Cardiac muscle cell (in vitro differentiated cells and primary cell): ENCODE results near the gene KCTD21. TPM values are rescaled to one million over a fixed set of nuclear protein-coding genes. Genes with fewer than 3 reads are reported as not detected.

ENCODE experiments used
- DNase-seq, 2 donors: peaks; one replicate each; pipeline versions ENCODE4 v3.0.0 to v3.0.0-alpha.2; 2010 to 2017; ENCODE audit warnings: low read depth in 1 of 2, low spot score in 1 of 2
- H3K27ac ChIP-seq: fragments of 200-600 bp; sonication (generic); 2 replicates; pipeline ENCODE4 v1.5.1; 2016
- H3K27me3 ChIP-seq: fragments of 200-600 bp; sonication (generic); 2 replicates; pipeline ENCODE4 v1.6.0; 2016; ENCODE audit warnings: control low read depth
- H3K36me3 ChIP-seq: fragments of 200-600 bp; sonication (generic); 2 replicates; pipeline ENCODE4 v1.5.1; 2016; ENCODE audit warnings: control low read depth
- H3K4me1 ChIP-seq: fragments of 200-600 bp; sonication (generic); 2 replicates; pipeline ENCODE4 v1.8.1; 2017; ENCODE audit warnings: low read depth, mild to moderate bottlenecking, mixed run types
- H3K4me3 ChIP-seq: fragments of 200-600 bp; sonication (generic); 2 replicates; pipeline ENCODE4 v1.5.1; 2016; ENCODE audit warnings: mild to moderate bottlenecking
- H3K9me3 ChIP-seq: fragments of 200-600 bp; sonication (generic); 2 replicates; pipeline ENCODE4 v1.5.1; 2017; ENCODE audit warnings: low read depth, mild to moderate bottlenecking, control low read depth
- polyA plus RNA-seq: library from polyadenylated mRNA; unstranded; fragments of >200 nt; fragmentation: Nextera tagmentation; extraction: Ambion mirVana; gene quantifications from 2 replicates; pipeline ENCODE4 v1.2.1, GENCODE V29; 2016
- total RNA-seq: library from RNA; depleted of rRNA; stranded (reverse); fragments of >200 nt; gene quantifications from 2 replicates; pipeline ENCODE4 v1.2.3, GENCODE V29; 2016
- TF ChIP-seq, protein P1 (sequence below): IDR thresholded peaks from 2 replicates; pipeline ENCODE4 v1.5.1; 2012; ENCODE audit warnings: low read depth, mild to moderate bottlenecking, low read length

The KCTD21 gene
- total and polyA plus RNA-seq, 2 experiments from 2014 or later: 5.8 to 8.6 TPM

DNA sequence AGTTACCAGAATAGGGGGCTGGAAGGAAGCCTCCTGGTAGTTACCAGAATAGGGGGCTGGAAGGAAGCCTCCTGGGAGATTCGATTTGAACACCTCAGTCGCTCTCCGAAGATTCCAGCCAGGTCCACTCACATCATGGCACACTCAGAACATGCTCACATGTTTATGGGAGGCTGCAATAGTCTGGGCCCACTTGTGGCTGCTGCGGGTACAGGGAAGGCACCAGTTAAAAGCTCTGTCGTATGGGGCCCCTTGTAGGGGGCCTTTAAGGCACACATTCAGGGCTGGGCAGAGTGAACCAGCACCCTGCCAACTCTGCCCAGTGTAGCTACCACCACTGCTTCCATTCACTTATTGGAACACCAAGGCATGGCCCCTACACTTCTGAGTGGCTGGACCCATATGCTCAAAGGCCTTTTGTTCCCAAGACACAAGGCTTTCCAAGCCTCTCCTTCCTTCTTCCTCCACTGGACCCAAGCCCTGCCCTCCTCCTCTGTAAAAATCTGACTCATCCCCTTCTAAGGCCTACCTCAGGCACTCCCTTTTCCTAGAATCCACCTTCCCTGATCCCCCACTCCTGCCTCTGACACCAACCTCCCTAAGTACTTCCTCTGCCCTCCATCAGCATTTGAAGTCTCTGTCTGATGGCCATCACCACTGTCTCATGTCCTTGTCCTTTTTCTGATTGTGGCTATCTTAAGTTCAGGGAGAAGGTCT lies 28.3 kb upstream of the KCTD21 start:
- H3K36me3 ChIP-seq: peaks cover 23% of the 10 kb centered on the region
- no peak overlapping the region for H3K27ac ChIP-seq
- TF ChIP-seq, protein P1, sequence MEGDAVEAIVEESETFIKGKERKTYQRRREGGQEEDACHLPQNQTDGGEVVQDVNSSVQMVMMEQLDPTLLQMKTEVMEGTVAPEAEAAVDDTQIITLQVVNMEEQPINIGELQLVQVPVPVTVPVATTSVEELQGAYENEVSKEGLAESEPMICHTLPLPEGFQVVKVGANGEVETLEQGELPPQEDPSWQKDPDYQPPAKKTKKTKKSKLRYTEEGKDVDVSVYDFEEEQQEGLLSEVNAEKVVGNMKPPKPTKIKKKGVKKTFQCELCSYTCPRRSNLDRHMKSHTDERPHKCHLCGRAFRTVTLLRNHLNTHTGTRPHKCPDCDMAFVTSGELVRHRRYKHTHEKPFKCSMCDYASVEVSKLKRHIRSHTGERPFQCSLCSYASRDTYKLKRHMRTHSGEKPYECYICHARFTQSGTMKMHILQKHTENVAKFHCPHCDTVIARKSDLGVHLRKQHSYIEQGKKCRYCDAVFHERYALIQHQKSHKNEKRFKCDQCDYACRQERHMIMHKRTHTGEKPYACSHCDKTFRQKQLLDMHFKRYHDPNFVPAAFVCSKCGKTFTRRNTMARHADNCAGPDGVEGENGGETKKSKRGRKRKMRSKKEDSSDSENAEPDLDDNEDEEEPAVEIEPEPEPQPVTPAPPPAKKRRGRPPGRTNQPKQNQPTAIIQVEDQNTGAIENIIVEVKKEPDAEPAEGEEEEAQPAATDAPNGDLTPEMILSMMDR: no peak
- no peak for DNase-seq
- no peaks in the 10 kb centered on the region for H3K27me3 ChIP-seq
- peaks cover 15% of the 10 kb centered on the region for H3K4me1 ChIP-seq
- H3K9me3 ChIP-seq: no peaks in the 10 kb centered on the region
- H3K4me3 ChIP-seq: no peak overlapping the region

DNA sequence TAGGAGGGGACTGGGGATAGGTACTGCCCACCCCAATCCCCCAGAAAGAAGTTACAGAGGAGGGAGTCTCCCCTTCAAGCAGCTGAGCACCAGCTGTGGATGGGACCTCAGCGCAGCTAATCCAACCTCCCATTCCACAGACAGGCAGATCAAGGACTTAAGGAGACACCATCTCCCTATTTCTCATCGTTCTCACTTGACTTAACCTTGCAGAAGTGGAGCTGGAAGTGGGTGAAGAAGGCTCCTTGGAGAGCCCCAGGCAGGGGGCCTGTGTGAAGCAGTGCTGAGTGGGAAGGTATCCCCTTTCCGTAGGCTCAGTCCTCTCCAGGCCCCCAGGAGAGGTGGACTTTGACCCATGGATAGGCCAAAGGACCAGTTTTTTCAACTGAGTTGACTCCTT lies 27.6 kb upstream of the KCTD21 start:
- TF ChIP-seq, protein P1: no peak
- Histone ChIP-seq H3K27me3 (no peaks in the 10 kb centered on the region), H3K9me3 (no peaks in the 10 kb centered on the region), H3K36me3 (peaks cover 17% of the 10 kb centered on the region), H3K4me1 (peaks cover 15% of the 10 kb centered on the region), H3K4me3 (no peak overlapping the region), H3K27ac (no peak overlapping the region)
- no peak for DNase-seq

DNA sequence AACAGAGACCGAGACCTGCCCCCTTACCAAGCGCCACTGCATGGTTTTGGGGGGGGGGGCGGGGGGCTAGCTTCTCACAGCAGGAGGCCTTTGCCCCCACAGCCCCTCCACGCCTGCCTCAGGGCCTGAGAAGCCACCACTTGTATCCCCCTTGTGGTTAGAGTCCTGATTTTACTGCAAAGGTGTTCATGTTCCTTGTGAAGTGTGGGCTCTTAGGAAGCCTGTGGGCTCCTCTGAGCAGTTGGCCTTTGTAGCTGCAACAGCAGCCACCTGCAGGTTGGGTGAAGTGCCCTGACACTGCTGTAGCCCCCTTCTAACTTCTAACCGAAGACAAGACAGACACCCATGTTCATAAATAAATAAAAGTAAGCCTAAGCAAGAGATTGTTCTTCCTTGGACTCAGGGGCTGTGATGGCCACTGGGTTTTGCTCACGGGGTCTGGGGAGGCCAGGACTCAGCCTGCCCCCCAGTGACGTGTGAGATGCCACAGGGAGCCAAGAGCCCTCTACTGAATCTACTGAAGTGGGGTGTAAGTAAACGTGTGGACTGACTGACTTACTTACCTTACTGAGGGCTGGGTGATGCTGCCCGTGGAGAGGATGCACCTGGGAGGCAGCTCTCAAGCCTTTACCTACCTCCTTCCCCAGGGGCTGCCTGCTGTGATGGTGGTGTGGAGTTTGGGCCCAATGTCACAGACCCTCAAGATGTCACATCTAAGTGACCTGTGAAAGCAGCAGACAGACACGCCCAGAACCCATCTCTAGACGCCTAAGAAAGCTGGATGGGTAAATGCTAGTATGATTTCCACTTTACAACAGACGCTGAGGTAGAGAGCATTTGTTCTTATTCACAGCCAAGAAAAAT lies 26.1 kb upstream of the KCTD21 start:
- no peak overlapping the region for H3K4me3 ChIP-seq
- TF ChIP-seq, protein P1: no peak
- no peak overlapping the region for H3K27ac ChIP-seq
- H3K4me1 ChIP-seq: peaks cover 15% of the 10 kb centered on the region
- H3K27me3 ChIP-seq: no peaks in the 10 kb centered on the region
- no peaks in the 10 kb centered on the region for H3K9me3 ChIP-seq
- peaks cover 19% of the 10 kb centered on the region for H3K36me3 ChIP-seq
- DNase-seq: no peak

- Histone ChIP-seq H3K27ac (peak overlapping the region; percentile 45), H3K4me1 (peaks cover 15% of the 10 kb centered on the region), H3K27me3 (no peaks in the 10 kb centered on the region), H3K9me3 (no peaks in the 10 kb centered on the region), H3K4me3 (no peak overlapping the region), H3K36me3 (peaks cover 15% of the 10 kb centered on the region)
- DNase-seq: no peak
- TF ChIP-seq, protein P1: no peak
Observed at GRCh38 chr11:78213526-78214330, 25.3 kb upstream of the KCTD21 start.

GRCh38 chr11:78212586-78213371 lies 24.4 kb upstream of the KCTD21 start:
- Histone ChIP-seq H3K9me3 (no peaks in the 10 kb centered on the region), H3K4me1 (peaks cover 15% of the 10 kb centered on the region), H3K36me3 (peaks cover 12% of the 10 kb centered on the region), H3K4me3 (no peak overlapping the region), H3K27me3 (no peaks in the 10 kb centered on the region), H3K27ac (peak overlapping the region; percentile 45)
- DNase-seq: peak; percentile 37 to 59
- TF ChIP-seq, protein P1: no peak
